CD14-positive monocyte (primary cell): ENCODE measurements around the gene SLC39A7. TPM values are rescaled to one million over a fixed set of nuclear protein-coding genes. Genes with fewer than 3 reads are reported as not detected.

Experiments used
- DNase-seq, 3 donors: peaks; one replicate each; pipeline ENCODE4 v3.0.0-alpha.2; 2011 to 2022
- H2AFZ ChIP-seq: 2 replicates; pipeline ENCODE4 v1.6.0; 2012; ENCODE audit warnings: mild to moderate bottlenecking, low read depth, low read length, inconsistent platforms; ENCODE audit not compliant: insufficient read depth, poor library complexity, severe bottlenecking
- H3K27ac ChIP-seq, 2 donors: 1 replicate in 1 of 2; 2 replicates in 1 of 2; pipeline ENCODE4 v1.5.1; 2012 to 2013; ENCODE audit warnings: low read length in 2 of 2, control low read depth in 1 of 2, inconsistent platforms in 1 of 2, low read depth in 1 of 2, mild to moderate bottlenecking in 1 of 2
- H3K27me3 ChIP-seq, 2 donors: one replicate each; pipeline versions ENCODE4 v1.6.0 to v1.6.1; 2011 to 2013; ENCODE audit warnings: low read length in 2 of 2; ENCODE audit not compliant: control insufficient read depth in 2 of 2, insufficient read depth in 2 of 2
- H3K36me3 ChIP-seq, 2 donors: replicated peaks in 1 of 2; 1 replicate in 1 of 2; 2 replicates in 1 of 2; pipeline versions ENCODE4 v1.5.1 to v1.6.1; 2012 to 2013; ENCODE audit warnings: low read length in 2 of 2, control low read depth in 1 of 2, inconsistent platforms in 1 of 2, mild to moderate bottlenecking in 1 of 2; ENCODE audit not compliant: insufficient read depth in 2 of 2, control insufficient read depth in 1 of 2
- H3K4me1 ChIP-seq, 2 donors: 1 replicate in 1 of 2; 2 replicates in 1 of 2; pipeline versions ENCODE4 v1.5.1 to v1.6.1; 2012 to 2013; ENCODE audit warnings: low read length in 2 of 2, control low read depth in 1 of 2, inconsistent platforms in 1 of 2, mild to moderate bottlenecking in 1 of 2, moderate library complexity in 1 of 2; ENCODE audit not compliant: insufficient read depth in 2 of 2, control insufficient read depth in 1 of 2
- H3K4me2 ChIP-seq: replicated peaks from 2 replicates; pipeline ENCODE3; 2012; ENCODE audit warnings: low read length, moderate library complexity, mild to moderate bottlenecking; ENCODE audit not compliant: poor library complexity, severe bottlenecking; ENCODE audit errors: extremely low read depth
- H3K4me3 ChIP-seq, 3 experiments: fragments of 200-600 bp in 1 of 3; sonication (generic) in 1 of 3; replicated peaks in 1 of 3; 1 replicate in 2 of 3; 2 replicates in 1 of 3; pipeline ENCODE4 v1.5.1; 2011 to 2013; ENCODE audit warnings: low read length in 3 of 3, mild to moderate bottlenecking in 3 of 3, control low read depth in 2 of 3, low read depth in 2 of 3, inconsistent platforms in 1 of 3, moderate library complexity in 1 of 3
- H3K79me2 ChIP-seq: 2 replicates; pipeline ENCODE4 v1.6.0; 2012; ENCODE audit warnings: mild to moderate bottlenecking, control low read depth, inconsistent platforms, low read length, moderate library complexity; ENCODE audit not compliant: insufficient read depth
- H3K9ac ChIP-seq: 2 replicates; pipeline ENCODE4 v1.6.0; 2017; ENCODE audit warnings: low read length, mild to moderate bottlenecking; ENCODE audit not compliant: insufficient read depth, poor library complexity, severe bottlenecking
- H3K9me3 ChIP-seq, 2 donors: replicated peaks in 1 of 2; 1 replicate in 1 of 2; 2 replicates in 1 of 2; pipeline versions ENCODE4 v1.5.1 to v1.6.1; 2012 to 2013; ENCODE audit warnings: low read length in 2 of 2, control low read depth in 1 of 2; ENCODE audit not compliant: control insufficient read depth in 1 of 2, insufficient read depth in 1 of 2
- H4K20me1 ChIP-seq: 2 replicates; pipeline ENCODE4 v1.6.0; 2012; ENCODE audit warnings: mild to moderate bottlenecking, low read length, control low read depth, moderate library complexity; ENCODE audit not compliant: insufficient read depth
- H3K27ac Mint-ChIP-seq, 7 donors: one replicate each; pipeline ENCODE4 v1.8.0; 2020; ENCODE audit warnings: mild to moderate bottlenecking in 7 of 7, mixed read lengths in 7 of 7, moderate library complexity in 6 of 7, inconsistent platforms in 2 of 7
- H3K27me3 Mint-ChIP-seq, 3 donors: one replicate each; pipeline ENCODE4 v1.8.0; 2021 to 2022; ENCODE audit warnings: low read depth in 3 of 3, mild to moderate bottlenecking in 3 of 3, mixed read lengths in 3 of 3, moderate library complexity in 3 of 3, inconsistent platforms in 1 of 3
- H3K36me3 Mint-ChIP-seq, 2 donors: one replicate each; pipeline ENCODE4 v1.8.0; 2020; ENCODE audit warnings: mixed read lengths in 2 of 2, inconsistent platforms in 1 of 2, mild to moderate bottlenecking in 1 of 2
- H3K4me1 Mint-ChIP-seq: one replicate; pipeline ENCODE4 v1.8.0; 2020; ENCODE audit warnings: mild to moderate bottlenecking, mixed read lengths
- H3K4me3 Mint-ChIP-seq, 2 donors: one replicate each; pipeline ENCODE4 v1.8.0; 2020; ENCODE audit warnings: mild to moderate bottlenecking in 2 of 2, mixed read lengths in 2 of 2, moderate library complexity in 1 of 2
- H3K9me3 Mint-ChIP-seq, 7 donors: one replicate each; pipeline ENCODE4 v1.8.0; 2020 to 2022; ENCODE audit warnings: mixed read lengths in 7 of 7, mild to moderate bottlenecking in 6 of 7, moderate library complexity in 6 of 7, inconsistent platforms in 2 of 7
- CTCF ChIP-seq: fragments of 200-600 bp; IDR thresholded peaks from one replicate; pipeline ENCODE4 v1.8.0; 2022; ENCODE audit warnings: antibody characterized with exemption, mild to moderate bottlenecking
- WGBS: methylation state at CpG from one replicate; pipeline ENCODE4 v1.1.5; 2013; ENCODE audit warnings: missing lambda C conversion rate; ENCODE audit not compliant: insufficient coverage; 5-methylcytosine and 5-hydroxymethylcytosine counted together
- intact Hi-C, 2 donors: fragments of 100-400 bp; cut with micrococcal nuclease; formaldehyde crosslinking; loops; one replicate each; pipeline versions ENCODE4 v1.15.0 to v1.15.1; 2023
- polyA plus RNA-seq, 3 donors: library from polyadenylated mRNA; depleted of rRNA in 1 of 3; unstranded in 2 of 3; stranded (reverse) in 1 of 3; fragments of 300-500 nt in 2 of 3; fragments of >200 nt in 1 of 3; fragmentation: Illumina TruSeq in 2 of 3; gene quantifications; 1 replicate in 2 of 3; 2 replicates in 1 of 3; pipeline ENCODE4 v1.2.3, GENCODE V29; 2012 to 2021

Gene SLC39A7
- polyA plus RNA-seq, 3 donors: 14.5 to 32.7 (median 17.7) TPM

GRCh38 chr6:33212857-33213165 lies 12.1 kb downstream of the SLC39A7 start:
- Histone ChIP-seq H3K4me1 (peaks cover 20 to 26% of the 10 kb centered on the region in 2 donors), H3K27ac (no peak overlapping the region), H3K36me3 (peaks cover 10 to 29% of the 10 kb centered on the region in 2 donors), H3K4me3 (peak overlapping the region in 2 of 3 experiments; percentile 29 to 42), H3K4me2 (peak overlapping the region; percentile 53), H2AFZ (no peak overlapping the region), H4K20me1 (no peaks in the 10 kb centered on the region), H3K79me2 (no peaks in the 10 kb centered on the region), H3K9me3 (no peaks in the 10 kb centered on the region), H3K27me3 (peaks cover 10 to 28% of the 10 kb centered on the region in 2 donors), H3K9ac (peak overlapping the region; percentile 28)
- intact Hi-C loops: loop anchor here in 1 of 2 donors (5.0 kb wide), 1 partner anchor 34 kb away; no protein-coding TSS in a partner anchor
- no peak for DNase-seq
- H3K9me3 Mint-ChIP-seq: peaks cover 0 to 7% (median 0%) of the 10 kb centered on the region in 7 donors
- H3K4me1 Mint-ChIP-seq: peaks cover 28% of the 10 kb centered on the region
- WGBS: 2% methylated on average over 5 of the region's 6 CpGs
- H3K27ac Mint-ChIP-seq: no peak overlapping the region
- no peak for TF ChIP-seq CTCF
- H3K4me3 Mint-ChIP-seq: peak overlapping the region; percentile 62 to 87
- H3K27me3 Mint-ChIP-seq: peaks cover 24 to 35% (median 30%) of the 10 kb centered on the region in 3 donors
- peaks cover 23 to 29% of the 10 kb centered on the region in 2 donors for H3K36me3 Mint-ChIP-seq

GRCh38 chr6:33213166-33213988 lies 12.7 kb downstream of the SLC39A7 start:
- peaks cover 10 to 28% of the 10 kb centered on the region in 2 donors for H3K27me3 ChIP-seq
- peaks cover 0 to 7% (median 0%) of the 10 kb centered on the region in 7 donors for H3K9me3 Mint-ChIP-seq
- H4K20me1 ChIP-seq: no peaks in the 10 kb centered on the region
- TF ChIP-seq CTCF: no peak
- intact Hi-C loops: loop anchor here in 1 of 2 donors (5.0 kb wide), 1 partner anchor 34 kb away; no protein-coding TSS in a partner anchor
- H3K79me2 ChIP-seq: no peaks in the 10 kb centered on the region
- H3K36me3 Mint-ChIP-seq: peaks cover 23 to 29% of the 10 kb centered on the region in 2 donors
- peaks cover 20 to 23% of the 10 kb centered on the region in 2 donors for H3K4me1 ChIP-seq
- WGBS: under 1% methylated on average over 30 of the region's 43 CpGs
- peak overlapping the region in 2 of 3 experiments; percentile 29 to 42 for H3K4me3 ChIP-seq
- peaks cover 28% of the 10 kb centered on the region for H3K4me1 Mint-ChIP-seq
- peaks cover 10 to 29% of the 10 kb centered on the region in 2 donors for H3K36me3 ChIP-seq
- DNase-seq: peak in 1 of 3 donors; percentile 43
- H3K9me3 ChIP-seq: no peaks in the 10 kb centered on the region
- peak overlapping the region; percentile 28 for H3K9ac ChIP-seq
- H3K27ac Mint-ChIP-seq: peak overlapping the region in 1 of 7 donors; percentile 76
- peak overlapping the region; percentile 62 to 87 for H3K4me3 Mint-ChIP-seq
- H3K27ac ChIP-seq: no peak overlapping the region
- H3K4me2 ChIP-seq: peak overlapping the region; percentile 53
- H2AFZ ChIP-seq: peak overlapping the region; percentile 32
- peaks cover 26 to 35% (median 30%) of the 10 kb centered on the region in 3 donors for H3K27me3 Mint-ChIP-seq
